ENCODE measurements around the gene EIF3K.

Gene EIF3K

DNA sequence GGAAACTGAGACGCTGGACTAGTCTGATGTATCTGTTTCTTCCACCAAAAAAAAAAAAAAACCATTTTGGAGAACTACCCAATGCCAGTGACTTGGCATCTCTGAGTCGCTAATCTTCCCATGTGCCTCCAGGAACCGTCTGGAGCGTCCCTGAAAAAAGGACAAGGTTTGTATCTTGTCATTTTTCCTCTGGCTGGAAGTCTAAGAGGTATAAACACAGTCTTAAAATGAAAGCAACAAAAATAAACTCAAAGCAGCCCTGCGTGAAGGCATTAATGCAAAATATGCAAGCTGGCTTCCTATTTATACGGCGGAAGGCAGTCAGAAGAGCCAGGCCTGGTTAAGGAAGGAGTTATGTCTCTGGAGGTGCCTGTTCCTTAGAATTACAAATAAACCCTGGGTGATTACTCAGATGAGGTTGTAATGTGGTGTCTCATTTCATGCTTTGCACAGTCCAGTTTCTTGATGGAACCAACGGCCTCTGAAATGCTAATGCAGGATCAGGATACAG is 48.7 kb downstream of the EIF3K start:
- Histone ChIP-seq H3K9me3 (ENCODE audit: control insufficient read depth, insufficient read depth, low read depth, low read length) (no peaks in the 10 kb centered on the region), H3K36me3 (ENCODE audit: control insufficient read depth in 2 of 2, insufficient read depth in 1 of 2, low read length in 2 of 2) (peaks cover 0 to 9% of the 10 kb centered on the region in 2 experiments; a peak in 1 of 3 replicates), H3K27ac (ENCODE audit: extremely low read depth, low read depth, low read length) (peak overlapping the region; percentile 68), H3K4me1 (ENCODE audit: control insufficient read depth, insufficient read depth, low read length) (peaks cover 78% of the 10 kb centered on the region), H3K4me3 (ENCODE audit: low read depth, low read length) (no peak overlapping the region)
- peak; percentile 84 for TF ChIP-seq ZNF341 (tag by site-specific recombination; IDR thresholded peaks at IDR 0.05; ENCODE audit: low read depth)
- no peak for TF ChIP-seq ZNF837 (tag by site-specific recombination; IDR thresholded peaks at IDR 0.05)
- TF ChIP-seq IKZF3 (tag by site-specific recombination; IDR thresholded peaks at IDR 0.05) = 0 out of 2 replicates have a peak, but pooled peaks have one; percentile 61
- TF ChIP-seq, protein P1, sequence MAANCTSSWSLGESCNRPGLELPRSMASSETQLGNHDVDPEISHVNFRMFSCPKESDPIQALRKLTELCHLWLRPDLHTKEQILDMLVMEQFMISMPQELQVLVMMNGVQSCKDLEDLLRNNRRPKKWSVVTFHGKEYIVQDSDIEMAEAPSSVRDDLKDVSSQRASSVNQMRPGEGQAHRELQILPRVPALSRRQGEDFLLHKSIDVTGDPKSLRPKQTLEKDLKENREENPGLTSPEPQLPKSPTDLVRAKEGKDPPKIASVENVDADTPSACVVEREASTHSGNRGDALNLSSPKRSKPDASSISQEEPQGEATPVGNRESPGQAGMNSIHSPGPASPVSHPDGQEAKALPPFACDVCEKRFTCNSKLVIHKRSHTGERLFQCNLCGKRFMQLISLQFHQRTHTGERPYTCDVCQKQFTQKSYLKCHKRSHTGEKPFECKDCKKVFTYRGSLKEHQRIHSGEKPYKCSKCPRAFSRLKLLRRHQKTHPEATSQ (tag by site-specific recombination; IDR thresholded peaks at IDR 0.05) = no peak
- no peak for TF ChIP-seq ZNF76 (tag by site-specific recombination; IDR thresholded peaks at IDR 0.05; ENCODE audit: borderline replicate concordance, low read depth)
- TF ChIP-seq ZNF747 (tag by site-specific recombination; IDR thresholded peaks at IDR 0.05) = no peak
- TF ChIP-seq, protein P2, sequence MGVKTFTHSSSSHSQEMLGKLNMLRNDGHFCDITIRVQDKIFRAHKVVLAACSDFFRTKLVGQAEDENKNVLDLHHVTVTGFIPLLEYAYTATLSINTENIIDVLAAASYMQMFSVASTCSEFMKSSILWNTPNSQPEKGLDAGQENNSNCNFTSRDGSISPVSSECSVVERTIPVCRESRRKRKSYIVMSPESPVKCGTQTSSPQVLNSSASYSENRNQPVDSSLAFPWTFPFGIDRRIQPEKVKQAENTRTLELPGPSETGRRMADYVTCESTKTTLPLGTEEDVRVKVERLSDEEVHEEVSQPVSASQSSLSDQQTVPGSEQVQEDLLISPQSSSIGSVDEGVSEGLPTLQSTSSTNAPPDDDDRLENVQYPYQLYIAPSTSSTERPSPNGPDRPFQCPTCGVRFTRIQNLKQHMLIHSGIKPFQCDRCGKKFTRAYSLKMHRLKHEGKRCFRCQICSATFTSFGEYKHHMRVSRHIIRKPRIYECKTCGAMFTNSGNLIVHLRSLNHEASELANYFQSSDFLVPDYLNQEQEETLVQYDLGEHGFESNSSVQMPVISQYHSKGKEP (tag by site-specific recombination; IDR thresholded peaks at IDR 0.05) = peak; percentile 56; the same call in 1 of the 2 replicates
- 0 out of 2 replicates have a peak, but pooled peaks have one; percentile 9 for TF ChIP-seq GLIS1 (tag by site-specific recombination; IDR thresholded peaks at IDR 0.05)
- POLR2A ChIA-PET = interaction anchor here (0.8 to 10.8 kb wide), 8 partner anchors 9 to 768 kb away, joined by 3 to 122 read pairs (median 4); partner anchors contain the start of genes ACTN4, EIF3K and RPS16
- CTCF ChIA-PET = interaction anchor here (0.9 to 2.4 kb wide), 7 partner anchors 10 to 101 kb away, joined by 3 to 12 read pairs (median 4); no protein-coding TSS in a partner anchor

DNA sequence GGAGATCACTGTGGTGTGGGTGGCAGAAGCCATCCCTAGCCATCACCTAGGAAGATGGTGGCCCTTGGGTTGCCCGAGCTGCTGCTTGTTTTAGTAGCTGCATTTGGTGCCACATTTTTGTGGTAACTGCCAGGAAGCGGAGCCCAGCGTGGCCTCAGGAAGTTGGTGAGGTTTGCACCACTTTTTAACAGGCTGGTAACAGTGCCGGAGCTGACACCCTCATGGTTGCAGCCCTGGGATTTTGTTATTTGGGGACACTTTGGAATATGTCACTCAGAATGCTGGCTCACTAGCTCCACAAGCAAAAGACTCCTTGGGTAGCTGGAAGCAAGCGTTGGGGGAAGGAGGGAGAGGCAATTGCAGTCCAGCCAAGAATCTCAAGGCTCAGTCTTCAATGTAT is 50.6 kb downstream of the EIF3K start:
- no peak overlapping the region for H3K27ac ChIP-seq (ENCODE audit: extremely low read depth, low read depth, low read length)
- CTCF ChIA-PET = interaction anchor here (0.9 to 2.2 kb wide), 5 partner anchors 10 to 35 kb away, joined by 3 to 7 read pairs (median 5); no protein-coding TSS in a partner anchor

DNA sequence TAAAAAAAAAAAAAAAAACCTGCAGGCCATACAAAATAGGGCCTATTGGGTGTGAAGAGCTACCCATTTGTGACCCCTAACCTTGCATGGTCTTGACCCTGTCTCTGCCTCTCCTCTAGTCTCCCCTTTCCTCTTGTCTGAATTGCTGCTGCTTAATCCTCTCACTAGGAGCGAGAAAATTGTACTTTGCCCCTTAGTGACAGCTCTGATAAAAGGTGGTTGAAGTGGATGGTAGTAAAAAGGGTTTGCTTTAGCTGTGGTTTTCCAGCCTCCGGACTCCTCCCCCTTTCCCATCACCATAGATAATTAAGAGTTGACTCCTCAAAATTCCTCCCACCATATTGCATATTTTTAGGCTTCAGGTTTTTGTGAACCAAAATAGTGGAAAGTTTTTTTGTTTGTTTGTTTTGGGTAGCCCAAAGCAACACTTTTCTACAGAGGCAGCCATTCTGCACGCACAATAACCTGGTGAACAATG is 52.0 kb downstream of the EIF3K start:
- Histone ChIP-seq H3K27ac (ENCODE audit: extremely low read depth, low read depth, low read length) (peak overlapping the region; percentile 61), H3K4me1 (ENCODE audit: control insufficient read depth, insufficient read depth, low read length) (peaks cover 53% of the 10 kb centered on the region), H3K36me3 (ENCODE audit: control insufficient read depth in 2 of 2, insufficient read depth in 1 of 2, low read length in 2 of 2) (peaks cover 0 to 13% of the 10 kb centered on the region in 2 experiments; a peak in 1 of 3 replicates), H3K4me3 (ENCODE audit: low read depth, low read length) (no peak overlapping the region), H3K9me3 (ENCODE audit: control insufficient read depth, insufficient read depth, low read depth, low read length) (no peaks in the 10 kb centered on the region)
- ChIA-PET POLR2A (interaction anchor here (0.5 to 10.8 kb wide), 4 partner anchors 8 to 24 kb away, joined by 3 to 122 read pairs (median 4); partner anchors contain the start of gene ACTN4), CTCF (interaction anchor here (0.7 to 2.4 kb wide), 8 partner anchors 10 to 164 kb away, joined by 3 to 8 read pairs (median 3); no protein-coding TSS in a partner anchor)
- TF ChIP-seq IKZF3 (tag by site-specific recombination; IDR thresholded peaks at IDR 0.05) (0 out of 2 replicates have a peak, but pooled peaks have one; percentile 23), ZFHX2 (tag by site-specific recombination; conservative IDR thresholded peaks at IDR 0.05) (no peak), ZNF214 (tag by site-specific recombination; IDR thresholded peaks at IDR 0.05; ENCODE audit: borderline replicate concordance) (no peak), ZNF514 (tag by site-specific recombination; IDR thresholded peaks at IDR 0.05) (no peak), ZFP37 (tag by site-specific recombination; IDR thresholded peaks at IDR 0.05) (no peak), ZNF600 (tag by site-specific recombination; IDR thresholded peaks at IDR 0.05) (peak; percentile 52; the same call in 1 of the 2 replicates), ZNF416 (tag by site-specific recombination; IDR thresholded peaks at IDR 0.05) (no peak), ZNF132 (tag by site-specific recombination; IDR thresholded peaks at IDR 0.05; ENCODE audit: borderline replicate concordance) (no peak), ZBTB20 (tag by site-specific recombination; IDR thresholded peaks at IDR 0.05) (no peak), PRDM1 (tag by site-specific recombination; IDR thresholded peaks at IDR 0.05) (peak; percentile 71), FEZF1 (tag by site-specific recombination; IDR thresholded peaks at IDR 0.05) (peak; percentile 80)
- TF ChIP-seq, protein P3, sequence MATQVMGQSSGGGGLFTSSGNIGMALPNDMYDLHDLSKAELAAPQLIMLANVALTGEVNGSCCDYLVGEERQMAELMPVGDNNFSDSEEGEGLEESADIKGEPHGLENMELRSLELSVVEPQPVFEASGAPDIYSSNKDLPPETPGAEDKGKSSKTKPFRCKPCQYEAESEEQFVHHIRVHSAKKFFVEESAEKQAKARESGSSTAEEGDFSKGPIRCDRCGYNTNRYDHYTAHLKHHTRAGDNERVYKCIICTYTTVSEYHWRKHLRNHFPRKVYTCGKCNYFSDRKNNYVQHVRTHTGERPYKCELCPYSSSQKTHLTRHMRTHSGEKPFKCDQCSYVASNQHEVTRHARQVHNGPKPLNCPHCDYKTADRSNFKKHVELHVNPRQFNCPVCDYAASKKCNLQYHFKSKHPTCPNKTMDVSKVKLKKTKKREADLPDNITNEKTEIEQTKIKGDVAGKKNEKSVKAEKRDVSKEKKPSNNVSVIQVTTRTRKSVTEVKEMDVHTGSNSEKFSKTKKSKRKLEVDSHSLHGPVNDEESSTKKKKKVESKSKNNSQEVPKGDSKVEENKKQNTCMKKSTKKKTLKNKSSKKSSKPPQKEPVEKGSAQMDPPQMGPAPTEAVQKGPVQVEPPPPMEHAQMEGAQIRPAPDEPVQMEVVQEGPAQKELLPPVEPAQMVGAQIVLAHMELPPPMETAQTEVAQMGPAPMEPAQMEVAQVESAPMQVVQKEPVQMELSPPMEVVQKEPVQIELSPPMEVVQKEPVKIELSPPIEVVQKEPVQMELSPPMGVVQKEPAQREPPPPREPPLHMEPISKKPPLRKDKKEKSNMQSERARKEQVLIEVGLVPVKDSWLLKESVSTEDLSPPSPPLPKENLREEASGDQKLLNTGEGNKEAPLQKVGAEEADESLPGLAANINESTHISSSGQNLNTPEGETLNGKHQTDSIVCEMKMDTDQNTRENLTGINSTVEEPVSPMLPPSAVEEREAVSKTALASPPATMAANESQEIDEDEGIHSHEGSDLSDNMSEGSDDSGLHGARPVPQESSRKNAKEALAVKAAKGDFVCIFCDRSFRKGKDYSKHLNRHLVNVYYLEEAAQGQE (tag by site-specific recombination; IDR thresholded peaks at IDR 0.05) = no peak
- TF ChIP-seq, protein P4, sequence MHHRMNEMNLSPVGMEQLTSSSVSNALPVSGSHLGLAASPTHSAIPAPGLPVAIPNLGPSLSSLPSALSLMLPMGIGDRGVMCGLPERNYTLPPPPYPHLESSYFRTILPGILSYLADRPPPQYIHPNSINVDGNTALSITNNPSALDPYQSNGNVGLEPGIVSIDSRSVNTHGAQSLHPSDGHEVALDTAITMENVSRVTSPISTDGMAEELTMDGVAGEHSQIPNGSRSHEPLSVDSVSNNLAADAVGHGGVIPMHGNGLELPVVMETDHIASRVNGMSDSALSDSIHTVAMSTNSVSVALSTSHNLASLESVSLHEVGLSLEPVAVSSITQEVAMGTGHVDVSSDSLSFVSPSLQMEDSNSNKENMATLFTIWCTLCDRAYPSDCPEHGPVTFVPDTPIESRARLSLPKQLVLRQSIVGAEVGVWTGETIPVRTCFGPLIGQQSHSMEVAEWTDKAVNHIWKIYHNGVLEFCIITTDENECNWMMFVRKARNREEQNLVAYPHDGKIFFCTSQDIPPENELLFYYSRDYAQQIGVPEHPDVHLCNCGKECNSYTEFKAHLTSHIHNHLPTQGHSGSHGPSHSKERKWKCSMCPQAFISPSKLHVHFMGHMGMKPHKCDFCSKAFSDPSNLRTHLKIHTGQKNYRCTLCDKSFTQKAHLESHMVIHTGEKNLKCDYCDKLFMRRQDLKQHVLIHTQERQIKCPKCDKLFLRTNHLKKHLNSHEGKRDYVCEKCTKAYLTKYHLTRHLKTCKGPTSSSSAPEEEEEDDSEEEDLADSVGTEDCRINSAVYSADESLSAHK (tag by site-specific recombination; IDR thresholded peaks at IDR 0.05) = no peak

More for the DNA sequence above, 50.6 kb downstream of the EIF3K start:
- Histone ChIP-seq H3K9me3 (ENCODE audit: control insufficient read depth, insufficient read depth, low read depth, low read length) (no peaks in the 10 kb centered on the region), H3K4me1 (ENCODE audit: control insufficient read depth, insufficient read depth, low read length) (peaks cover 67% of the 10 kb centered on the region), H3K4me3 (ENCODE audit: low read depth, low read length) (no peak overlapping the region), H3K36me3 (ENCODE audit: control insufficient read depth in 2 of 2, insufficient read depth in 1 of 2, low read length in 2 of 2) (peaks cover 0 to 13% of the 10 kb centered on the region in 2 experiments; a peak in 1 of 3 replicates)
- POLR2A ChIA-PET = interaction anchor here (1.0 to 10.8 kb wide), 2 partner anchors 14 to 22 kb away, joined by 4 to 122 read pairs; partner anchors contain the start of gene ACTN4
- TF ChIP-seq ZNF623 (tag by site-specific recombination; IDR thresholded peaks at IDR 0.05) (no peak), MYNN (tag by site-specific recombination; IDR thresholded peaks at IDR 0.05; ENCODE audit: borderline replicate concordance) (0 out of 2 replicates have a peak, but pooled peaks have one; percentile 7)

Measured in HEK293 (cell line).